Ectodermal cell (in vitro differentiated cells): ENCODE data around the gene RAB7B.

Experiments used
- H3K27ac ChIP-seq: 2 replicates; pipeline ENCODE4 v1.7.0; 2013; ENCODE audit warnings: mild to moderate bottlenecking, low read depth, low read length; ENCODE audit not compliant: insufficient read depth, poor library complexity, severe bottlenecking
- H3K27me3 ChIP-seq: 2 replicates; pipeline ENCODE4 v1.7.0; 2013; ENCODE audit warnings: mild to moderate bottlenecking, low read length; ENCODE audit not compliant: insufficient read depth, control insufficient read depth, poor library complexity, severe bottlenecking
- H3K36me3 ChIP-seq: one replicate; pipeline ENCODE4 v1.7.0; 2013; ENCODE audit warnings: low read length; ENCODE audit not compliant: control insufficient read depth, insufficient read depth
- H3K4me1 ChIP-seq: one replicate; pipeline ENCODE4 v1.7.0; 2013; ENCODE audit warnings: low read length; ENCODE audit not compliant: control insufficient read depth, insufficient read depth
- H3K4me3 ChIP-seq: 2 replicates; pipeline ENCODE4 v1.7.0; 2013; ENCODE audit warnings: low read depth, low read length, control low read depth; ENCODE audit not compliant: insufficient read depth
- H3K9me3 ChIP-seq: 2 replicates; pipeline ENCODE4 v1.7.0; 2013; ENCODE audit warnings: mild to moderate bottlenecking, low read length, moderate library complexity; ENCODE audit not compliant: control insufficient read depth
- WGBS, 2 experiments: methylation state at CpG; one replicate each; pipeline ENCODE4 v1.1.7; 2013; ENCODE audit warnings: missing lambda C conversion rate in 2 of 2; 5-methylcytosine and 5-hydroxymethylcytosine counted together

Gene RAB7B

GRCh38 chr1:206039046-206039973 is 36.1 kb upstream of the RAB7B start:
- no peaks in the 10 kb centered on the region for H3K27me3 ChIP-seq
- no peaks in the 10 kb centered on the region for H3K36me3 ChIP-seq
- H3K9me3 ChIP-seq, result no peaks in the 10 kb centered on the region
- WGBS, 2 experiments, result 60 to 70% methylated on average over 6 to 7 of the region's 7 CpGs
- no peak overlapping the region for H3K27ac ChIP-seq
- no peaks in the 10 kb centered on the region for H3K4me1 ChIP-seq
- no peak overlapping the region for H3K4me3 ChIP-seq

GRCh38 chr1:206037581-206037980 is 34.4 kb upstream of the RAB7B start:
- Histone ChIP-seq H3K4me1 (no peaks in the 10 kb centered on the region), H3K36me3 (no peaks in the 10 kb centered on the region), H3K27me3 (no peaks in the 10 kb centered on the region), H3K4me3 (no peak overlapping the region), H3K27ac (no peak overlapping the region), H3K9me3 (no peaks in the 10 kb centered on the region)
- WGBS, 2 experiments, result 83 to 87% methylated on average over 9 of the region's 9 CpGs

GRCh38 chr1:206036663-206037455 is 33.7 kb upstream of the RAB7B start:
- Histone ChIP-seq H3K27ac (no peak overlapping the region), H3K9me3 (no peaks in the 10 kb centered on the region), H3K4me3 (no peak overlapping the region), H3K36me3 (no peaks in the 10 kb centered on the region), H3K27me3 (no peaks in the 10 kb centered on the region), H3K4me1 (no peaks in the 10 kb centered on the region)
- 88 to 93% methylated on average over 2 of the region's 2 CpGs for WGBS, 2 experiments

- Histone ChIP-seq H3K4me3 (no peak overlapping the region), H3K27me3 (no peaks in the 10 kb centered on the region), H3K4me1 (no peaks in the 10 kb centered on the region), H3K36me3 (no peaks in the 10 kb centered on the region), H3K9me3 (no peaks in the 10 kb centered on the region), H3K27ac (no peak overlapping the region)
- 80 to 84% methylated on average over 5 of the region's 5 CpGs for WGBS, 2 experiments
Observed at GRCh38 chr1:206035027-206035426, 31.8 kb upstream of the RAB7B start.

- Histone ChIP-seq H3K4me3 (no peak overlapping the region), H3K27ac (no peak overlapping the region), H3K4me1 (no peaks in the 10 kb centered on the region), H3K27me3 (no peaks in the 10 kb centered on the region), H3K36me3 (no peaks in the 10 kb centered on the region), H3K9me3 (no peaks in the 10 kb centered on the region)
- 95 to 96% methylated on average over 4 to 5 of the region's 5 CpGs for WGBS, 2 experiments
Observed at GRCh38 chr1:206032380-206033140, 29.4 kb upstream of the RAB7B start.

GRCh38 chr1:206030714-206031113 is 27.5 kb upstream of the RAB7B start:
- no peaks in the 10 kb centered on the region for H3K36me3 ChIP-seq
- WGBS, 2 experiments, result 18 to 20% methylated on average over 4 of the region's 4 CpGs
- H3K27me3 ChIP-seq, result no peaks in the 10 kb centered on the region

GRCh38 chr1:206030191-206030590 is 27.0 kb upstream of the RAB7B start:
- H3K36me3 ChIP-seq, result no peaks in the 10 kb centered on the region
- H3K27me3 ChIP-seq, result no peaks in the 10 kb centered on the region
- no peak overlapping the region for H3K27ac ChIP-seq
- 76 to 86% methylated on average over 3 to 4 of the region's 4 CpGs for WGBS, 2 experiments
- H3K9me3 ChIP-seq, result no peaks in the 10 kb centered on the region
- H3K4me3 ChIP-seq, result no peak overlapping the region
- H3K4me1 ChIP-seq, result no peaks in the 10 kb centered on the region

More at GRCh38 chr1:206030714-206031113, 27.5 kb upstream of the RAB7B start:
- H3K27ac ChIP-seq, result no peak overlapping the region
- no peaks in the 10 kb centered on the region for H3K4me1 ChIP-seq
- H3K4me3 ChIP-seq, result no peak overlapping the region
- no peaks in the 10 kb centered on the region for H3K9me3 ChIP-seq

- 92 to 97% methylated on average over 4 of the region's 4 CpGs for WGBS, 2 experiments
- no peaks in the 10 kb centered on the region for H3K36me3 ChIP-seq
- H3K9me3 ChIP-seq, result no peaks in the 10 kb centered on the region
- no peaks in the 10 kb centered on the region for H3K4me1 ChIP-seq
- H3K27ac ChIP-seq, result no peak overlapping the region
- H3K27me3 ChIP-seq, result no peaks in the 10 kb centered on the region
- no peak overlapping the region for H3K4me3 ChIP-seq
Observed at GRCh38 chr1:206029484-206029883, 26.3 kb upstream of the RAB7B start.

GRCh38 chr1:206025283-206025820 is 22.2 kb upstream of the RAB7B start:
- no peaks in the 10 kb centered on the region for H3K9me3 ChIP-seq
- no peaks in the 10 kb centered on the region for H3K36me3 ChIP-seq
- no peaks in the 10 kb centered on the region for H3K27me3 ChIP-seq
- H3K4me1 ChIP-seq, result no peaks in the 10 kb centered on the region
- 89% methylated on average over 3 of the region's 3 CpGs for WGBS, 2 experiments
- H3K27ac ChIP-seq, result no peak overlapping the region
- H3K4me3 ChIP-seq, result no peak overlapping the region
